Adrenal gland (tissue), 5 donors: ENCODE results near the gene HIPK2.

Source experiments
- CTCF ChIP-seq, 6 experiments: fragments of 450-650 bp in 4 of 6; fragments of 200-600 bp in 2 of 6; sonication (generic) in 1 of 6; IDR thresholded peaks; 1 replicate in 5 of 6; 2 replicates in 1 of 6; pipeline versions ENCODE4 v1.5.1 to v1.8.0; 2016 to 2021; ENCODE audit warnings: antibody characterized with exemption in 6 of 6, mild to moderate bottlenecking in 2 of 6, moderate library complexity in 1 of 6
- POLR2A ChIP-seq, 2 donors: fragments of 450-650 bp; IDR thresholded peaks; one replicate each; pipeline ENCODE4 v1.6.1; 2017; ENCODE audit warnings: antibody characterized with exemption in 2 of 2, mild to moderate bottlenecking in 2 of 2, moderate library complexity in 1 of 2
- donor health status: DM: no; HTN: no; CAD: no.

GRCh38 chr7:139710036-139710435 lies 67.8 kb downstream of the HIPK2 start:
- TF ChIP-seq CTCF (IDR thresholded peaks at IDR 0.05) (no peak), POLR2A (IDR thresholded peaks at IDR 0.05) (no peak)
